Measurements from ENCODE around the gene TMED8. TPM values are rescaled to one million over a fixed set of nuclear protein-coding genes. Genes with fewer than 3 reads are reported as not detected.
A peak's percentile ranks its signal among the peaks of the same experiment; 100 is the strongest.

The TMED8 gene
- total RNA-seq, 1 experiment from 2014 or later: 21.2 TPM

GRCh38 chr14:77409131-77409533 is 32.2 kb upstream of the TMED8 start:
- no peaks in the 10 kb centered on the region for H4K20me1 ChIP-seq (ENCODE audit: insufficient read depth)
- no peak overlapping the region for H3K9ac ChIP-seq (ENCODE audit: low read length)
- CTCF ChIA-PET: interaction anchor here (1.3 kb wide), 1 partner anchor 256 kb away, joined by 5 read pairs; no protein-coding TSS in a partner anchor
- H3K36me3 ChIP-seq (ENCODE audit: control insufficient read depth in 1 of 2, insufficient read depth in 2 of 2, low read length in 2 of 2): no peaks in the 10 kb centered on the region
- DNase-seq (ENCODE audit: low read depth, low spot score) (peak; percentile 21), ATAC-seq (peak; percentile 85)
- POLR2A ChIA-PET: no interaction called here
- no peaks in the 10 kb centered on the region for H3K4me1 ChIP-seq (ENCODE audit: control insufficient read depth in 1 of 2, insufficient read depth in 2 of 2, low read length in 2 of 2)
- H3K79me2 ChIP-seq (ENCODE audit: insufficient read depth, low read length): no peaks in the 10 kb centered on the region
- intact Hi-C loops (cut with micrococcal nuclease): no loop called here
- RAD21 ChIA-PET (ENCODE audit: low non-redundant PET in 1 of 2, low total read pairs in 2 of 2, uncharacterized antibody in 2 of 2, unreplicated experiment in 2 of 2): no interaction called here
- no TSS peak for BruUV-seq (replicated peaks)
- H3K27ac ChIP-seq (ENCODE audit: low read depth, low read length): no peak overlapping the region
- no peak for TF ChIP-seq CEBPB (IDR thresholded peaks at IDR 0.05; ENCODE audit: low read depth)
- no peak for TF ChIP-seq MAX (IDR thresholded peaks at IDR 0.05)
- TF ChIP-seq CTCF (IDR thresholded peaks at IDR 0.05 in 2 of 3, conservative IDR thresholded peaks at IDR 0.05 in 1 of 3; ENCODE audit: borderline replicate concordance in 1 of 3, insufficient read depth in 1 of 3, low read depth in 2 of 3, low read length in 2 of 3): peak in 2 of 3 experiments; percentile 22 to 35; a peak in 2 of 6 replicates
- peak; percentile 28; the same call in 1 of the 2 replicates for TF ChIP-seq RAD21 (IDR thresholded peaks at IDR 0.05; ENCODE audit: low read depth)
- no peak for TF ChIP-seq ZFX (IDR thresholded peaks at IDR 0.05)
- TF ChIP-seq YY1 (IDR thresholded peaks at IDR 0.05; ENCODE audit: extremely low read depth, insufficient replicate concordance, low read depth, low read length): no peak
- TF ChIP-seq EZH2 (IDR thresholded peaks at IDR 0.05): no peak
- TF ChIP-seq CBX3 (IDR thresholded peaks at IDR 0.05; ENCODE audit: low read depth): peak; percentile 34; the same call in 1 of the 2 replicates
- TF ChIP-seq POLR2A (IDR thresholded peaks at IDR 0.05; ENCODE audit: borderline replicate concordance, extremely low read depth, insufficient read depth, insufficient read length): no peak
- TF ChIP-seq JUND (IDR thresholded peaks at IDR 0.05): no peak
- TF ChIP-seq SP1 (IDR thresholded peaks at IDR 0.05; ENCODE audit: low read depth): no peak
- no peak for TF ChIP-seq TCF7L2 (IDR thresholded peaks at IDR 0.05; ENCODE audit: borderline replicate concordance, extremely low read depth, insufficient read depth, insufficient read length)
- TF ChIP-seq ATF3 (IDR thresholded peaks at IDR 0.05): no peak
- TF ChIP-seq REST (IDR thresholded peaks at IDR 0.05; ENCODE audit: low read depth): no peak
- no peak for TF ChIP-seq SRF (IDR thresholded peaks at IDR 0.05; ENCODE audit: low read depth)
- TF ChIP-seq EZH2phosphoT487 (IDR thresholded peaks at IDR 0.05; ENCODE audit: borderline replicate concordance): no peak
- TF ChIP-seq EGR1 (IDR thresholded peaks at IDR 0.05; ENCODE audit: low read depth): no peak
- no peak for TF ChIP-seq ZBTB33 (IDR thresholded peaks at IDR 0.05; ENCODE audit: extremely low read depth, insufficient replicate concordance, low read length)
- no peak for TF ChIP-seq POLR2AphosphoS5 (IDR thresholded peaks at IDR 0.05; ENCODE audit: low read depth, low read length)
- no peak overlapping the region for H2AFZ ChIP-seq (ENCODE audit: low read depth, low read length, poor library complexity, severe bottlenecking)
- H3K9me3 ChIP-seq (ENCODE audit: control insufficient read depth in 1 of 2, insufficient read depth in 1 of 2, low read depth in 1 of 2, low read length in 2 of 2): no peaks in the 10 kb centered on the region
- H3K4me2 ChIP-seq (ENCODE audit: low read length): no peak overlapping the region
- H3K27me3 ChIP-seq (ENCODE audit: insufficient read depth, low read length): no peaks in the 10 kb centered on the region
- no peak overlapping the region for H3K4me3 ChIP-seq (replicated peaks in 1 of 2; ENCODE audit: low read depth in 1 of 2, low read length in 2 of 2)
- H3K9me2 ChIP-seq (ENCODE audit: insufficient read depth): no peaks in the 10 kb centered on the region

Data from HCT116 (cell line).